GM18520 (cell line): ENCODE measurements around the gene DNAI1.
"Not testable (repeated sequence)": the region's sequence is repeated elsewhere in the genome, so short reads cannot be mapped to it uniquely, and the experiment has no call there.

Source experiments
- ATAC-seq: cut with Tn5 transposase; IDR thresholded peaks from one replicate; pipeline ENCODE4 v1.9.1; 2021; ENCODE audit not compliant: unreplicated experiment

The DNAI1 gene

DNA sequence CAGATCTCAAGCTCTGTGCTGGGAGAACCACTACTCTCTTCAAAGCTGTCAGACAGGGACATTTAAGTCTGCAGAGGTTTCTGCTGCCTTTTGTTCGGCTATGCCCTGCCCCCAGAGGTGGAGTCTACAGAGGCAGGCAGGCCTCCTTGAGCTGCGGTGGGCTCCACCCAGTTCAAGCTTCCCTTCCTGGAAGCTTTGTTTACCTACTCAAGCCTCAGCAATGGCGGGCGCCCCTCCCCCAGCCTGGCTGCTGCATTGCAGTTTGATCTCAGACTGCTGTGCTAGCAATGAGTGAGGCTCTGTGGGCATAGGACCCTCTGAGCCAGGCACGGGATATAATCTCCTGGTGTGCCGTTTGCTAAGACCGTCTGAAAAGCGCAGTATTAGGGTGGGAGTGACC is 73.4 kb downstream of the DNAI1 start:
- not testable (repeated sequence) for ATAC-seq

GRCh38 chr9:34536685-34537084 is 78.1 kb downstream of the DNAI1 start:
- no peak for ATAC-seq

GRCh38 chr9:34540827-34541226 is 82.2 kb downstream of the DNAI1 start:
- no peak for ATAC-seq

- ATAC-seq: no peak
Observed at GRCh38 chr9:34541540-34541939, 82.9 kb downstream of the DNAI1 start.

DNA sequence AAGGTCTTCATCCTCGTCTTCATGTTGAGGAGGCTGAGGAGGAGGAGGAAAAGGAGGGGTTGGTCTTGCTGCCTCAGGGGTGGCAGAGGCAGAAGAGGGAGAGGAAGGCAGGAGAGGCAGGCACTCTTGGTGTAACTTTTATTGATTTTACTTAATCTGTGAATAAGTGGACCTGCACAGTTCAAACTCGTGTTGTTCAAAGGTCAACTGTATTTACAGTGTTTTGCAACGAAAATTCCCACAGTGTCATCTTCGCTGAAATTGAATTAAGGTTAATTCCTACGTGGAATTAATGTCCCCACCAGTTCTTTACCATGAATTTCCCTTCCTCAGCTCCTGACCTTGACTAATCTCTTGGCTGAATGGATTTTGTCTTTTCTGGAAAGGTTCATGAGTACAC is 85.4 kb downstream of the DNAI1 start:
- no peak for ATAC-seq

DNA sequence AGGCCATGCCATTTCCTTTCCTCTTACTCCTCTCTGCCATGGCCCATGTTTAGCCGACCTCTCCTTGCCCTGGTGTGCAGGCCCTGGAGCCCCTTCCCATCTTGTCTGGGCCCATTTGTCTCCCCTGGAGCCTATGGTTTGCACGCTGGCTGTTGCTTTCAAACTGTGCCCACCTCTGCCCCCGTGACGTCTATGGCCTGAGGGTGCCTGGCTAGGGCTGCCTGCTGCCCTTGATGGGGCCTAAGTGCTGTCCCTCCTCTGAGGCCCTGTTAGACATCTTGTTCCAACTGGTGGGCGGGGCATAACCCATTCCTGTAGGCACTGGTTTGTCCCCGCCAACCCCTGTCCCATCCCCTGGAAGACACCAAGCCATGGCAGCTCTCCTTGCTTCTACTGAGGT is 86.9 kb downstream of the DNAI1 start:
- ATAC-seq: no peak

- no peak for ATAC-seq
Observed at GRCh38 chr9:34546102-34546833, 87.7 kb downstream of the DNAI1 start.

GRCh38 chr9:34546834-34547827 is 88.5 kb downstream of the DNAI1 start:
- no peak for ATAC-seq

DNA sequence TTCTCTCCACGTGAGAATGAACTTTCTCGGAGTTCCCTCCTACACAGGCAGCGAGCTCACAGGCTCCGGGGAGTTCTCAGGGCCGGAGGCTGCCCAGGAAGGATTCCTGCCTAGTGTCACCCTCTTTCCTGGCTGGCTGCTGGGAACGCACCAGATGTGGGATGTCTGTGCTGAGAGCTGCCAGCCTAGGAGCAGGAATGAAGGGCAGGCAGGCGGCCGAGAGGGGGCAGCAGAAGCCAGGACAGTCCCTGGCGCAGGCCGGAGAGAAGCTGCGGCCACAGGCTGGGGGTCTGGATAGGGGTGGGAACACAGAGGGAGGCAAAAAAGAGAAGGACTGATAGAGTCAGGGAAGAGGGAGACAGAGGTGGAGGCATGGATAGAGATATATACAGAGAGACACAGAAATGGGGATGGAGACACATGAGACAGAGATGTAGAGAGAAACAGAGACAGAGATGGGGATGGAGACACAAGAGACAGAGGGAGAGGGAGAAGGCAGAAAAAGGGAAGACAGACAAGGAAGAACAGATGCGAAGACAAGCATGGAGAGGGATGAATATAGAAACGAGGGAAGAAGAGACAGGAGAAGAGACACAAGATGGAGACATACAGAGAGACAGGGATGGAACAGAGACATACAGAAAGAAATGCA is 89.5 kb downstream of the DNAI1 start:
- ATAC-seq: no peak

DNA sequence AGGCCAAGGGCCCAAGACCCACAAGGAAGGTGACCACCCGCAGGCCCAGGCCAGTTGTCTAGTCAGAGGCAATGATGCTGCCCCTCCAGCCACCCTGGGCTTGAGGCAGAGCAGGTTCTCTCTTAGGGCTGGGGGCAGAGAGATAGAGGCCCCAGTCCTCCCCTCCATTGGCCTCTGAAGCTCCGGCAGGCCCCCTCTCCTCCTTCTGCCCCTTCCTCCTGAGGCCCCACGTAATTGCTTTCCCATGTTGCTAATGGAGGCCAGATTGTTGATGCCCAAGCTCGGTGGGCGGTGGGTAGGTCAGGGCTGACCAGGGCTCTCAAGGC is 90.8 kb downstream of the DNAI1 start:
- no peak for ATAC-seq

GRCh38 chr9:34550016-34550680 is 91.5 kb downstream of the DNAI1 start:
- no peak for ATAC-seq

- ATAC-seq: no peak
Observed at GRCh38 chr9:34550681-34551270, 92.2 kb downstream of the DNAI1 start.

DNA sequence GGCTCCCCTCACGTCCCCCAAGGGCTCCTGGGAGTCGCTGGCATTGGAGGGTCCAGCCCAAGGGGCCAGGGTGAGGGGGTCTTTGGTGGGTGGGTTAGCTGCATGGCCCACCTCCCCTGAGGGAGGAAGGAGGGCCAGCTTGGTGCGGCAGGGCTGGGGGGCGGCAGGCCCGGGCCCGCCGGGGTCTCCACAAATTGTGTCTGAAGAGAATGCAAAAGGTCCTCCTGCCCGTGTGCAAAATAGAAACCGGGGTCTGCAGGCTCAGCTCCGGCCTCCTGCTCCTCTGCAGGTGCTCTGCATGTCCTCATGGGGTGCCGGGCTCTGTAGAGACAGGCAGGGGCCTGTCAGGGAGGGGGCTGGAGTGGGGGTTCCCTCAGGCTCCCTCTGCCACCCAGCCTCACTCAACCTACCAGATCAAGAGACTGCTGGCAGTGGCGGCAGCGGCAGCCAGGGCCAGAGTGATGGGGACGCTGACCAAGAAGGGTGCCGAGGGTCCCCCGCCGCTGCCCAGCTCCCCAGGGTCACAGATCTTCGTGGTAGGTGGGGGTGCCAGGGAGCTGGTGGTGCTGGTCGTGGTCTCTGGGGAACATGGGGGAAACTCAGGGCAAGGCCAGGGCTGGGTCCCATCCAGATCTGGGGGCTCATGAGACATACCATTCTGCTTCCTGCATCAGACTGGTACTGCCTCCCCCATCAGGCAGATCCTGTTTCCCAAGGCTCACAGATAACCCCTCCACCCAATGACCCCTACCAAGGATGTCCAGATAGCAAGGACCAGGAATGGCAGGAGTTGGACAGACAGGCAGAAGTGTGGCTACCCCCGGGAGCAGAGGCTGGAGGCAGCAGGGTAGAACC is 93.4 kb downstream of the DNAI1 start:
- no peak for ATAC-seq

DNA sequence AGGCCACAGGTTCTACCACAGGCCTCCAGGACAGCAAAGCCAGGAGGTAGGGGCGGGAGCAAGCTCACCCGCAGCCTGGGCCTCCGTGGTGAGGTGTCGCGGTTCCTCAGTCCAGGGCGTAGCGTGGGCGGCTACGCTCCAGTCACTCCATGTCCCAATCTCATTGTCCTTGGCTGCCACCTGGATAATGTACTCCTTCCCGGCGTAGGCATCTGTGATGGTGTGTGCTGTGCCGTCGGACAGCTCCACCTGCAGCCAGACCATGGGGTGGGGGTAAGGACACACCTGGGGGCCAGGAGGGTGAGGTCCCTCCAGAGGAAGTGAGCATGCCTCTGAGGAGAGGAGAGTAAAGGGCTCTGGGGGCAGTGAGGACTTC is 94.0 kb downstream of the DNAI1 start:
- ATAC-seq: no peak

DNA sequence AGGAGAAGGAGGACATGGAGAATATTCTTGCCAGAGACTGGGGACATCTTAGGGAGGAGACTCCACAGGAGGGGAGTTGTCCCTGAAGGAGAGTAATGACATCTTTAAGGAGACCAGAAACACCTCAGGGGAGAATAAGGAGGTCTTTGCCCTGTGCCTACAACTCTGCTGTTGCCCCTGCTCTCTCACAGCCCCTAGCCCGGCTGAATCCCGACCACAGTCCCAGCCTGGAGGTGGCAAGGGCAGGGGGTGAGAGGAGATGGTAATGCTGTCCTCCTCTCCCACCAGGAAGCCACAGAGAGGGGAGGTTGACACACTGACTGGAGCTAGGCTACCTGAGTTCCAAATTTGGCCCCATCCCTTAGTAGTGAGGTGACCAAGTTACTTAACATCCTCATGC is 94.4 kb downstream of the DNAI1 start:
- ATAC-seq: no peak

DNA sequence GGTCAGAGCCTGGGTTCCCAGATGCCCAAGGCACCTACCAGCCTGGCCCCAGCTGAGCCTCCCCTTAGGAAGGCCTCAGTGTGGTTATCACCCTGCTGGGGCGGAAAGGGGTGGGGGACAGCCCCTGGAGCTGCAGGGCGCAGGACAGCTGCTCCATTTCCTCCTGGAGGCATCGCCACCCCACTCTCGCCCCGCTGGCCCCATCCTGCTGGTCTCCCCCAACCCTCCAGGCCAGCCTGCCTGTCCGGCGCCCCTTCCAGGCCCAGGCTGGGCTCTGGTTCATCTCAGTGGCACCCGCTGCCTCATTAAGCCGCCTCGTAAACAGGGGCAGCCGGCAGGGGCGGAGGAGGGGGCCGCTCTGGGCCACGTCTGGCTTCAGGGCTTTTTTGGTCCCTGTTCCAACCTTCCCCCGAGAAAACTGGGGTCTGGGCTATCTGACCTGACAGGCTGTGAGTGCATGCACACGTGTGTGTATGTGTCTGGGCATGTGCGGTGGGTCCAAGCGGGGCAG is 95.0 kb downstream of the DNAI1 start:
- ATAC-seq: no peak

DNA sequence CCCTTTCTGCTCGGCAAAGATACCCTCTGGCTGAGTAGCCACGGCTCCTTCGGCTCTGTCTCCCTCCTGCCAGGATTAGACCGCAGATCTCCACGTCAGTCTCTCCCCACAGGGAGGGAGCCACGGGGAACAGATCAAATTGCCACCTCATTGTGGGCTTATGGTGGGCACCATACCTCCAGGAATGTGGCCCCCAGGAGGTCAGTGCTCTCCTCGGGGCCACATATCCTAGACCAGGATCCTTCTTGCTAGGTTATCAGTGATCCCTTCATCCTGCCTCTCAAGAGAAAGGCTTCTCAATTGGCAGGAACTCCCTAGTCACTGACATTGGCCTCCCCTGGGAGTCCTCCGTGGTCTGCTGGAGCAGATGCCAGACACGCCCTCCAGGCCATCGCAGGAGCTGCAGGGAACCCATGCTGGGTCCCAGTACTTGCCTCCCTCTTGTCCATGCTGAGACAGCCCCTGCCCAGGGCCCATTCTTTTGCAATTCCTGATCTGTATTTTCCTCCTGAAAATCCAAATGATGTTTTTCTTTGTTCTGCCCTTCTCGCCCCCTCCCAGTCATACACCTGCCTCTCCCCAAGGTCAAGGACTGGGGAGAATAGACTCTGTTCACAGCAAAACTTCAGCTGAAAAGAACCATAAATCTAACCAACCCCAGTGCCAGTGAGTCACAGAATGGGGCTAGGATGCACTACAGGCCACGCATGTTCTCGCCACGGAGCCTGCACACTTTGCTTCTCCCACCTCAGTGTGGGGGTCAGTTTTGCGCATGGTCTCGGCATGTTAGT is 95.8 kb downstream of the DNAI1 start:
- ATAC-seq: no peak

- no peak for ATAC-seq
Observed at GRCh38 chr9:34555002-34555348, 96.4 kb downstream of the DNAI1 start.

GRCh38 chr9:34555500-34555899 is 96.9 kb downstream of the DNAI1 start:
- no peak for ATAC-seq
